Panc1 (cell line): ENCODE results near the gene ALDH2.

ENCODE experiments used
- CTCF ChIP-seq: fragments of 450-650 bp; IDR thresholded peaks from 2 replicates; pipeline ENCODE4 v1.5.1; 2017; ENCODE audit warnings: mild to moderate bottlenecking
- POLR2AphosphoS5 ChIP-seq: IDR thresholded peaks from 2 replicates; pipeline ENCODE4 v1.6.1; 2012; ENCODE audit warnings: mild to moderate bottlenecking, low read depth, low read length, moderate library complexity
- REST ChIP-seq, 2 experiments: IDR thresholded peaks; 2 replicates each; pipeline ENCODE4 v1.6.1; 2011 to 2012; ENCODE audit warnings: low read depth in 2 of 2, control low read depth in 1 of 2, low read length in 1 of 2, mild to moderate bottlenecking in 1 of 2, moderate library complexity in 1 of 2; ENCODE audit not compliant: insufficient read depth in 1 of 2

GRCh38 chr12:111818340-111818739 is 51.6 kb downstream of the ALDH2 start:
- TF ChIP-seq REST (IDR thresholded peaks at IDR 0.05; ENCODE audit: insufficient read depth in 1 of 2, low read depth in 2 of 2, low read length in 1 of 2) (no peak), CTCF (no peak), POLR2AphosphoS5 (no peak)
